KOPT-K1 (cell line): Measurements from ENCODE around the gene PRDM5.

ENCODE experiments used
- H3K27ac ChIP-seq: fragments of 200-600 bp; sonication (generic); 2 replicates; pipeline ENCODE4 v1.5.1; 2016; ENCODE audit warnings: antibody characterized with exemption, mild to moderate bottlenecking, low read depth, low read length; ENCODE audit not compliant: poor library complexity, severe bottlenecking
- H3K36me3 ChIP-seq: fragments of 200-600 bp; sonication (generic); 2 replicates; pipeline ENCODE4 v1.5.1; 2017; ENCODE audit warnings: antibody characterized with exemption, mild to moderate bottlenecking, low read length, moderate library complexity; ENCODE audit not compliant: insufficient read depth
- H3K9me3 ChIP-seq: fragments of 200-600 bp; sonication (generic); 2 replicates; pipeline ENCODE4 v1.5.1; 2017; ENCODE audit warnings: antibody characterized with exemption, low read length, mild to moderate bottlenecking; ENCODE audit not compliant: insufficient read depth, poor library complexity, severe bottlenecking

The PRDM5 gene

GRCh38 chr4:120829113-120829831, 93.3 kb downstream of the PRDM5 start:
- Histone ChIP-seq H3K27ac (no peak overlapping the region), H3K36me3 (no peaks in the 10 kb centered on the region), H3K9me3 (peaks cover 2% of the 10 kb centered on the region)

GRCh38 chr4:120826853-120827252, 95.7 kb downstream of the PRDM5 start:
- no peaks in the 10 kb centered on the region for H3K9me3 ChIP-seq
- H3K27ac ChIP-seq, result no peak overlapping the region
- H3K36me3 ChIP-seq, result no peaks in the 10 kb centered on the region

- H3K9me3 ChIP-seq, result no peaks in the 10 kb centered on the region
- H3K36me3 ChIP-seq, result no peaks in the 10 kb centered on the region
- H3K27ac ChIP-seq, result no peak overlapping the region
These were observed 96.1 kb downstream of the PRDM5 start for GRCh38 chr4:120826449-120826848.

GRCh38 chr4:120824946-120825345, 97.6 kb downstream of the PRDM5 start:
- H3K27ac ChIP-seq, result no peak overlapping the region
- H3K36me3 ChIP-seq, result no peaks in the 10 kb centered on the region
- H3K9me3 ChIP-seq, result no peaks in the 10 kb centered on the region

- no peaks in the 10 kb centered on the region for H3K36me3 ChIP-seq
- no peaks in the 10 kb centered on the region for H3K9me3 ChIP-seq
- no peak overlapping the region for H3K27ac ChIP-seq
These were observed 100.5 kb downstream of the PRDM5 start for GRCh38 chr4:120821977-120822376.

GRCh38 chr4:120821029-120821428, 101.5 kb downstream of the PRDM5 start:
- Histone ChIP-seq H3K9me3 (no peaks in the 10 kb centered on the region), H3K36me3 (no peaks in the 10 kb centered on the region), H3K27ac (no peak overlapping the region)

GRCh38 chr4:120819805-120820437, 102.6 kb downstream of the PRDM5 start:
- Histone ChIP-seq H3K36me3 (no peaks in the 10 kb centered on the region), H3K9me3 (no peaks in the 10 kb centered on the region), H3K27ac (no peak overlapping the region)

GRCh38 chr4:120816296-120816965, 106.1 kb downstream of the PRDM5 start:
- H3K36me3 ChIP-seq, result no peaks in the 10 kb centered on the region
- no peak overlapping the region for H3K27ac ChIP-seq
- no peaks in the 10 kb centered on the region for H3K9me3 ChIP-seq

GRCh38 chr4:120815361-120815760, 107.2 kb downstream of the PRDM5 start:
- no peaks in the 10 kb centered on the region for H3K36me3 ChIP-seq
- H3K27ac ChIP-seq, result no peak overlapping the region
- no peaks in the 10 kb centered on the region for H3K9me3 ChIP-seq

- Histone ChIP-seq H3K36me3 (no peaks in the 10 kb centered on the region), H3K9me3 (no peaks in the 10 kb centered on the region), H3K27ac (no peak overlapping the region)
These were observed 107.6 kb downstream of the PRDM5 start for GRCh38 chr4:120814886-120815285.

- Histone ChIP-seq H3K27ac (no peak overlapping the region), H3K36me3 (no peaks in the 10 kb centered on the region), H3K9me3 (no peaks in the 10 kb centered on the region)
These were observed 110.3 kb downstream of the PRDM5 start for GRCh38 chr4:120812216-120812615.

- Histone ChIP-seq H3K9me3 (no peaks in the 10 kb centered on the region), H3K27ac (no peak overlapping the region), H3K36me3 (no peaks in the 10 kb centered on the region)
These were observed 113.0 kb downstream of the PRDM5 start for GRCh38 chr4:120809518-120809917.

GRCh38 chr4:120808475-120809141, 113.9 kb downstream of the PRDM5 start:
- Histone ChIP-seq H3K36me3 (no peaks in the 10 kb centered on the region), H3K9me3 (no peaks in the 10 kb centered on the region), H3K27ac (no peak overlapping the region)

- Histone ChIP-seq H3K36me3 (no peaks in the 10 kb centered on the region), H3K27ac (no peak overlapping the region), H3K9me3 (no peaks in the 10 kb centered on the region)
These were observed 121.3 kb downstream of the PRDM5 start for GRCh38 chr4:120801137-120801758.

GRCh38 chr4:120798570-120798969, 124.0 kb downstream of the PRDM5 start:
- Histone ChIP-seq H3K9me3 (no peaks in the 10 kb centered on the region), H3K36me3 (no peaks in the 10 kb centered on the region), H3K27ac (no peak overlapping the region)
